Neural cell (in vitro differentiated cells): Measurements from ENCODE around the gene SLC16A12. TPM values are rescaled to one million over a fixed set of nuclear protein-coding genes. Genes with fewer than 3 reads are reported as not detected.

Source experiments
- H2AFZ ChIP-seq: fragments of 200-600, 300-800 bp; sonication (generic), shearing (Covaris generic); 2 replicates; pipeline ENCODE4 v1.6.0; 2014; ENCODE audit warnings: low read depth, mild to moderate bottlenecking, antibody characterized with exemption, low read length, moderate library complexity
- H3F3A ChIP-seq: fragments of 200-600 bp; shearing (Covaris generic); 2 replicates; pipeline ENCODE4 v1.6.1; 2016; ENCODE audit warnings: mild to moderate bottlenecking, moderate library complexity, mixed read lengths, antibody characterized with exemption, low read length; ENCODE audit not compliant: insufficient read depth, poor library complexity, severe bottlenecking
- H3K27ac ChIP-seq: fragments of 200-600, 300-800 bp; sonication (generic), shearing (Covaris generic); 2 replicates; pipeline ENCODE4 v1.5.1; 2014; ENCODE audit warnings: mild to moderate bottlenecking, low read length, moderate library complexity
- H3K27me3 ChIP-seq: fragments of 300-800, 200-600 bp; sonication (generic), shearing (Covaris generic); 2 replicates; pipeline ENCODE4 v1.6.0; 2014; ENCODE audit warnings: mild to moderate bottlenecking, low read depth, low read length, moderate library complexity; ENCODE audit not compliant: insufficient read depth
- H3K36me3 ChIP-seq: fragments of 300-800, 200-600 bp; sonication (generic), shearing (Covaris generic); 2 replicates; pipeline ENCODE4 v1.5.1; 2014; ENCODE audit warnings: mild to moderate bottlenecking, antibody characterized with exemption, low read length, moderate library complexity; ENCODE audit not compliant: insufficient read depth
- H3K4me2 ChIP-seq: fragments of 300-800, 200-600 bp; sonication (generic), shearing (Covaris generic); 2 replicates; pipeline ENCODE4 v1.6.0; 2014; ENCODE audit warnings: mild to moderate bottlenecking, low read length
- H3K4me3 ChIP-seq: fragments of 300-800, 200-600 bp; sonication (generic), shearing (Covaris generic); 2 replicates; pipeline ENCODE4 v1.5.1; 2014; ENCODE audit warnings: mild to moderate bottlenecking, low read length, moderate library complexity
- H3K79me2 ChIP-seq: fragments of 200-600 bp; shearing (Covaris generic); replicated peaks from 2 replicates; pipeline ENCODE4 v1.6.0; 2014; ENCODE audit warnings: mild to moderate bottlenecking, low read length, moderate library complexity; ENCODE audit not compliant: insufficient read depth
- H3K9ac ChIP-seq: fragments of 300-800, 200-600 bp; sonication (generic), shearing (Covaris generic); 2 replicates; pipeline ENCODE4 v1.6.1; 2016; ENCODE audit warnings: mild to moderate bottlenecking, low read length, mixed read lengths
- H3K9me2 ChIP-seq: fragments of 200-600 bp; shearing (Covaris generic); 2 replicates; pipeline ENCODE4 v1.6.1; 2016; ENCODE audit warnings: mild to moderate bottlenecking, low read length, mixed read lengths; ENCODE audit not compliant: insufficient read depth
- H3K9me3 ChIP-seq: fragments of 200-600, 300-800 bp; sonication (generic), shearing (Covaris generic); 2 replicates; pipeline ENCODE4 v1.6.1; 2016; ENCODE audit warnings: mild to moderate bottlenecking, mixed run types, low read length, moderate library complexity, mixed read lengths
- H4K20me1 ChIP-seq: fragments of 200-600 bp; shearing (Covaris generic); 2 replicates; pipeline ENCODE4 v1.6.1; 2016; ENCODE audit warnings: mild to moderate bottlenecking, mixed run types; ENCODE audit not compliant: insufficient read depth
- EP300 ChIP-seq: fragments of 450-650 bp; conservative IDR thresholded peaks from 2 replicates; pipeline ENCODE4 v1.6.1; 2014; ENCODE audit warnings: antibody characterized with exemption, mild to moderate bottlenecking, moderate library complexity; ENCODE audit not compliant: poor library complexity, severe bottlenecking
- EZH2 ChIP-seq: fragments of 200-600, 300-800 bp; shearing (Covaris generic), sonication (generic); IDR thresholded peaks from 2 replicates; pipeline ENCODE4 v1.6.1; 2014; ENCODE audit warnings: antibody characterized with exemption, low read length, borderline replicate concordance, mild to moderate bottlenecking; ENCODE audit not compliant: insufficient read depth, poor library complexity, severe bottlenecking
- MXI1 ChIP-seq: fragments of 450-650 bp; conservative IDR thresholded peaks from 2 replicates; pipeline ENCODE4 v1.6.1; 2014; ENCODE audit warnings: antibody characterized with exemption, mild to moderate bottlenecking; ENCODE audit not compliant: poor library complexity, severe bottlenecking
- POLR2AphosphoS5 ChIP-seq: IDR thresholded peaks from 2 replicates; pipeline ENCODE4 v1.6.1; 2012
- RAD21 ChIP-seq: fragments of 450-650 bp; conservative IDR thresholded peaks from 2 replicates; pipeline ENCODE4 v1.6.1; 2014; ENCODE audit warnings: antibody characterized with exemption, mild to moderate bottlenecking, moderate library complexity
- SMC3 ChIP-seq: fragments of 450-650 bp; conservative IDR thresholded peaks from 2 replicates; pipeline ENCODE4 v1.6.1; 2014; ENCODE audit warnings: antibody characterized with exemption, mild to moderate bottlenecking, moderate library complexity; ENCODE audit not compliant: poor library complexity
- TAF1 ChIP-seq: IDR thresholded peaks from 2 replicates; pipeline ENCODE4 v1.6.1; 2012; ENCODE audit warnings: low read depth
- polyA plus RNA-seq: library from polyadenylated mRNA; depleted of rRNA; stranded (reverse); fragments of >200 nt; gene quantifications from 2 replicates; pipeline ENCODE4 v1.2.3, GENCODE V29; 2014
- TF ChIP-seq, protein P1 (sequence below): fragments of 450-650 bp; IDR thresholded peaks from 2 replicates; pipeline ENCODE4 v1.5.1; 2014; ENCODE audit warnings: antibody characterized with exemption, mild to moderate bottlenecking, moderate library complexity; ENCODE audit not compliant: poor library complexity, severe bottlenecking
- TF ChIP-seq, protein P2 (sequence below): IDR thresholded peaks from 2 replicates; pipeline ENCODE4 v1.6.1; 2012; ENCODE audit warnings: borderline replicate concordance

The SLC16A12 gene
- polyA plus RNA-seq, 1 donor from 2014 or later: 0.04 TPM

DNA sequence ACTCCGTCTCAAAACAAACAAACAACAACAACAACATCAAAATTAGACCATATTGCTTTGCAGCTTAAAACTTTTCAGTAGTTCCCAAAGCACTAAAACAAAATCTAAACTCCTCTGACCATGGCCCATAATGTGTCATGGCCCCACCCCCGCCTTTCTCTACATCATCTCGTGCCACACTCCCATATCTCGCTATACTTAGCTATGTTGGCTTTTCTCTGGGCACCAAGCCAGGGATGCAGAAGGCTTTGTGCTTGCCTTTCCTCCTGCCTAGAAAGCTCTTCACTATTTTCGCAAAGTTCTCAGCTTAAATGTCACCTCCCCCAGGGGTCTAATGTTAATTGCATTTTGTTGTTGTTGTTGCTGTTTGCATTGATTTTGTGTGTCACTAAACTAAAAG is 15.1 kb upstream of the SLC16A12 start:
- H3K4me3 ChIP-seq: no peak overlapping the region
- H3K36me3 ChIP-seq: no peaks in the 10 kb centered on the region
- H3F3A ChIP-seq: no peaks in the 10 kb centered on the region
- no peak overlapping the region for H2AFZ ChIP-seq
- TF ChIP-seq MXI1 (no peak), POLR2AphosphoS5 (no peak), EP300 (no peak), TAF1 (no peak), EZH2 (no peak), SMC3 (no peak), RAD21 (no peak)
- TF ChIP-seq, protein P1, sequence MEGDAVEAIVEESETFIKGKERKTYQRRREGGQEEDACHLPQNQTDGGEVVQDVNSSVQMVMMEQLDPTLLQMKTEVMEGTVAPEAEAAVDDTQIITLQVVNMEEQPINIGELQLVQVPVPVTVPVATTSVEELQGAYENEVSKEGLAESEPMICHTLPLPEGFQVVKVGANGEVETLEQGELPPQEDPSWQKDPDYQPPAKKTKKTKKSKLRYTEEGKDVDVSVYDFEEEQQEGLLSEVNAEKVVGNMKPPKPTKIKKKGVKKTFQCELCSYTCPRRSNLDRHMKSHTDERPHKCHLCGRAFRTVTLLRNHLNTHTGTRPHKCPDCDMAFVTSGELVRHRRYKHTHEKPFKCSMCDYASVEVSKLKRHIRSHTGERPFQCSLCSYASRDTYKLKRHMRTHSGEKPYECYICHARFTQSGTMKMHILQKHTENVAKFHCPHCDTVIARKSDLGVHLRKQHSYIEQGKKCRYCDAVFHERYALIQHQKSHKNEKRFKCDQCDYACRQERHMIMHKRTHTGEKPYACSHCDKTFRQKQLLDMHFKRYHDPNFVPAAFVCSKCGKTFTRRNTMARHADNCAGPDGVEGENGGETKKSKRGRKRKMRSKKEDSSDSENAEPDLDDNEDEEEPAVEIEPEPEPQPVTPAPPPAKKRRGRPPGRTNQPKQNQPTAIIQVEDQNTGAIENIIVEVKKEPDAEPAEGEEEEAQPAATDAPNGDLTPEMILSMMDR: no peak
- TF ChIP-seq, protein P2, sequence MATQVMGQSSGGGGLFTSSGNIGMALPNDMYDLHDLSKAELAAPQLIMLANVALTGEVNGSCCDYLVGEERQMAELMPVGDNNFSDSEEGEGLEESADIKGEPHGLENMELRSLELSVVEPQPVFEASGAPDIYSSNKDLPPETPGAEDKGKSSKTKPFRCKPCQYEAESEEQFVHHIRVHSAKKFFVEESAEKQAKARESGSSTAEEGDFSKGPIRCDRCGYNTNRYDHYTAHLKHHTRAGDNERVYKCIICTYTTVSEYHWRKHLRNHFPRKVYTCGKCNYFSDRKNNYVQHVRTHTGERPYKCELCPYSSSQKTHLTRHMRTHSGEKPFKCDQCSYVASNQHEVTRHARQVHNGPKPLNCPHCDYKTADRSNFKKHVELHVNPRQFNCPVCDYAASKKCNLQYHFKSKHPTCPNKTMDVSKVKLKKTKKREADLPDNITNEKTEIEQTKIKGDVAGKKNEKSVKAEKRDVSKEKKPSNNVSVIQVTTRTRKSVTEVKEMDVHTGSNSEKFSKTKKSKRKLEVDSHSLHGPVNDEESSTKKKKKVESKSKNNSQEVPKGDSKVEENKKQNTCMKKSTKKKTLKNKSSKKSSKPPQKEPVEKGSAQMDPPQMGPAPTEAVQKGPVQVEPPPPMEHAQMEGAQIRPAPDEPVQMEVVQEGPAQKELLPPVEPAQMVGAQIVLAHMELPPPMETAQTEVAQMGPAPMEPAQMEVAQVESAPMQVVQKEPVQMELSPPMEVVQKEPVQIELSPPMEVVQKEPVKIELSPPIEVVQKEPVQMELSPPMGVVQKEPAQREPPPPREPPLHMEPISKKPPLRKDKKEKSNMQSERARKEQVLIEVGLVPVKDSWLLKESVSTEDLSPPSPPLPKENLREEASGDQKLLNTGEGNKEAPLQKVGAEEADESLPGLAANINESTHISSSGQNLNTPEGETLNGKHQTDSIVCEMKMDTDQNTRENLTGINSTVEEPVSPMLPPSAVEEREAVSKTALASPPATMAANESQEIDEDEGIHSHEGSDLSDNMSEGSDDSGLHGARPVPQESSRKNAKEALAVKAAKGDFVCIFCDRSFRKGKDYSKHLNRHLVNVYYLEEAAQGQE: no peak
- H3K27me3 ChIP-seq: no peaks in the 10 kb centered on the region
- H3K9ac ChIP-seq: no peak overlapping the region
- H3K9me2 ChIP-seq: no peaks in the 10 kb centered on the region
- H3K27ac ChIP-seq: no peak overlapping the region
- no peak overlapping the region for H3K4me2 ChIP-seq
- H3K79me2 ChIP-seq: no peaks in the 10 kb centered on the region
- H3K9me3 ChIP-seq: no peaks in the 10 kb centered on the region
- no peaks in the 10 kb centered on the region for H4K20me1 ChIP-seq

DNA sequence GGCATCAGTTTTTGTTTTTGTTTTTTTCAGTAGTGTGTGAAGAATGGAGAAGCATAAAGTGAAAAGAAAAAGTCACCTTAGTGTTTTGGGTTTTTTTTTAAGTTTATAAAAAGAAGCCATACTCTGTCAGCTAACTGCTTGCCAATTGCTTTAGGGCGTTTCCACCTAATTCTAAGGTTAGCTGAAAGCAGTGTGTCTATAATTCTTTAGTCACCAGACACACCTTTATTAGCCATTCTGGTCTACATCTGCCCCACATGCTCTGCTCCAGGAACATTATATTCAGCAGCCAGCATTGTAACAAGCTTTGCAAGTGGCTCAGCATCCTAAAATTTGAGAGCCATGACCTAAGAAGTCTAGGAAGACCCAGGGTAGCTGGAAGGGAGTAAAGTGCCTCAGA is 14.1 kb upstream of the SLC16A12 start:
- no peaks in the 10 kb centered on the region for H3F3A ChIP-seq
- no peaks in the 10 kb centered on the region for H4K20me1 ChIP-seq
- no peaks in the 10 kb centered on the region for H3K9me2 ChIP-seq
- no peak overlapping the region for H3K4me3 ChIP-seq
- no peak overlapping the region for H3K9ac ChIP-seq
- no peaks in the 10 kb centered on the region for H3K9me3 ChIP-seq
- no peaks in the 10 kb centered on the region for H3K27me3 ChIP-seq
- no peak overlapping the region for H2AFZ ChIP-seq
- no peak overlapping the region for H3K4me2 ChIP-seq
- H3K79me2 ChIP-seq: no peaks in the 10 kb centered on the region
- no peak for TF ChIP-seq TAF1
- no peak for TF ChIP-seq MXI1
- TF ChIP-seq, protein P1: no peak
- TF ChIP-seq EP300: no peak
- no peak for TF ChIP-seq SMC3
- TF ChIP-seq, protein P2: no peak
- TF ChIP-seq EZH2: no peak
- no peak for TF ChIP-seq RAD21
- TF ChIP-seq POLR2AphosphoS5: no peak
- no peak overlapping the region for H3K27ac ChIP-seq
- H3K36me3 ChIP-seq: no peaks in the 10 kb centered on the region
